GM21390 (cell line): Measurements from ENCODE around the gene ANKRD6.
"Not testable (repeated sequence)": the region's sequence is repeated elsewhere in the genome, so short reads cannot be mapped to it uniquely, and the experiment has no call there.

ENCODE experiments used
- ATAC-seq: cut with Tn5 transposase; IDR thresholded peaks from one replicate; pipeline ENCODE4 v1.9.1; 2021; ENCODE audit not compliant: unreplicated experiment

Gene ANKRD6

GRCh38 chr6:89641581-89641980 is 208.6 kb downstream of the ANKRD6 start:
- ATAC-seq, result not testable (repeated sequence)

DNA sequence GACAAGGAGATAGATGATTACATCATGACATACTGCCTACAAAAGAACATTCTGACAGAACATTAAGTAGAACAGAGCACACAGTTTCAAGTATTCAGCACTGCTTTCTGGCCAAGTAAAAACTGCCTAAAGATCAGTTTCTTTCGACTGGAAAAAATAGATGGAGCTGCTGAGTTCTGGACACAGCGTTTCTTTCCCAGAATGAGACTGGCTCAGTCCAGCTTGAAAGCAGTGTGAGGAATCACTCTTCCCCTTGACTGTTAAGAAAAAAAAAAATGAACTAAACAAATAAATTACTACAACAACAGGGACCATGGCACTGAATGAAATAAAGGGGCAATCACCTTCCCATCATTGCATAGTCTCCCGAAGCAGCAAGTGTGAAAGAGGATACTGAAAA is 210.0 kb downstream of the ANKRD6 start:
- no peak for ATAC-seq

DNA sequence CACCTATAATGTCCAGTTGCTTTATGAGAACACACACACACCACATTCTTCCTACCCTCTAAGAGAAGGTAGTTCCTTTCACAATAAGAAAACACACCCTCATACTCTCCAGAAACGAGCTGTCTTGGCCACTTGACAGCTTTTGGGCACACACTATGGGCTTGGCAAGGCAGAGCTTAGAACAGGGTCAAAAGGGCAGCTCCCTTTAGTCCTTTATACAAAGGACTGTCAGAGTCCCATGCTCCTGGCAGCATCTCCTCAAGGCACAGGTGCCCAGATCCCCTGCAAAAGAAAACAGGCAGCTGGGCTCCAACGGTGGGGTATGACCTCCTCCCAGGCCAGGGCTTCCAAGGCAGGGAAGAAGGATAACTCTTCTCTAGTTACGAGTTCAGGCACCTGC is 210.5 kb downstream of the ANKRD6 start:
- ATAC-seq, result no peak

GRCh38 chr6:89644864-89645263 is 211.9 kb downstream of the ANKRD6 start:
- ATAC-seq, result no peak

DNA sequence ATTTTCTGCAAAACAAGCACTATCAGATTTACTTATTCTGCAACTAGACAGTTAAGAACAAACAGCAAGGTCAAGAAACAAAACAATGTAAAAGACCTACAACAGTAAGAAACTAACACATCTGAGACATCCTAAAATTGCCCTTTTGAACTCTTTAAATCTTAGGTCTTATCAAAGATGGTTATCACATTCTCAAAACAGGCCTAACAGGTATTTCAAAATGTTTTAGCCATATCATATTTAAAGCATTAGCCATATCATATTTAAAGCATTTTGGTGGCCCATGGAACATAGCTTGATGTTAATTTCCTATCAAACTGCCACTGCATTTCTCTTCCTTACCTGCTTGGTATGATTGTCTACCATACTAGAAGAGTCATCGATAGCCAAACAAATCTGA is 216.7 kb downstream of the ANKRD6 start:
- ATAC-seq, result no peak

GRCh38 chr6:89650579-89650978 is 217.6 kb downstream of the ANKRD6 start:
- ATAC-seq, result no peak

GRCh38 chr6:89655122-89655521 is 222.2 kb downstream of the ANKRD6 start:
- no peak for ATAC-seq

DNA sequence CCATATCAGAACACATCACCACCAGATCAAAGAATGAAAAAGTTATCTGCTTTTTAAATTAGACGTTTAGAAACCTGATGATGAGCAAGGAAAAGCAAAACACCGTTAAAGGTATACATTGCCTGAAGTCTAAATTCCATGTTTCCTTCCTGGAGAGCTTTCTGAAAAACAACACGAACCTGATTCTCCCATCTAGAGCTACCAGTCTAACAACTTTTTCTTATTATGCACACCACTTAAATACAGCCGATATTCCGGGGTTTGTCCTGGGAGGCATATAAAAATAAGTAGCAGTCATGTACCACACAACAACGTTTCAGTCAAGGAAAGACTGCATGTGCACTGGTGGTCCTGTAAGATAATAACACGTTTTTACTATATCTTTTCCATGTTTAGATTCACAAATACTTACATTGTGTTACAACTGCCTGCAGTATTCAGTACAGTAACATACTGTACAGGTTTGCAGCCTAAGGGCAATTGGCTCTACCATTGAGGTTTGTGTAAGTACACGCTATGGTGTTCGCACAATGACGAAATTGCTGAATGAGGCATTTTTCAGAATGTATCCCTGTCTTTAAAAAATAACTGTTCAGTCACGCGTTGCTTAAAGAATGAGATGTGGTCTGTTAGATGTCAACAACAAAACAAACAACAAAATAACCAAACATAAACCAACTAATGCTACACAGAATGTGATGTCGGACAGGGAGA is 224.7 kb downstream of the ANKRD6 start:
- no peak for ATAC-seq

- no peak for ATAC-seq
Measured at GRCh38 chr6:89660981-89661380, 228.0 kb downstream of the ANKRD6 start.

- no peak for ATAC-seq
Measured at GRCh38 chr6:89661559-89661958, 228.6 kb downstream of the ANKRD6 start.

DNA sequence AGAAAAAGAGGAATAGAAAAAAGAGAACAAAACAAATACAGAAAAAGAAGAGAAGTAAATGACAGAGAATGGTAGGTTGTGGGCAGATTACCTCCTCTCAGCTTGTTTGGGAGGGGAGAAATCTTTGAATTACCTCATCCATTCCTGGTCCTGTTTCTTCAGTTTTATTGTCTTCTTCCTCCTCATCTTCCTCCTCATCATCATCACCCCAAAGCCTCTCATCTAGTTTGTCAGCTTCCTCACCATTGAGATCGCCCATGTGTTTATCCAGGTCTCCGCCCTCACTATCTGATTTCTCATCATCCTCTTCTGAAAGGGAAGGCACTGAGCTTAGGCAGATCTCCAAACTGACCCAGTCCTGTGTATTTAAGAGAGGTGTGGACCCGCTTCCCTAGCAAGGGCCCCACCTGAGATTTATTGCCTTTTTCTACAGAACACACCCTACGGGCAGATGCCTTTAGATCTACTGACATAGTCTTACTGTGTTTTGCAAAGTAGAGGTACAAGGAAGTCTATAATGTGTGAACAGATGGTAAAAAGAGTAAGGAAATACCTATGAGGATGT is 229.8 kb downstream of the ANKRD6 start:
- no peak for ATAC-seq

- no peak for ATAC-seq
Measured at GRCh38 chr6:89667872-89668556, 235.1 kb downstream of the ANKRD6 start.

GRCh38 chr6:89669002-89669401 is 236.1 kb downstream of the ANKRD6 start:
- ATAC-seq, result no peak

DNA sequence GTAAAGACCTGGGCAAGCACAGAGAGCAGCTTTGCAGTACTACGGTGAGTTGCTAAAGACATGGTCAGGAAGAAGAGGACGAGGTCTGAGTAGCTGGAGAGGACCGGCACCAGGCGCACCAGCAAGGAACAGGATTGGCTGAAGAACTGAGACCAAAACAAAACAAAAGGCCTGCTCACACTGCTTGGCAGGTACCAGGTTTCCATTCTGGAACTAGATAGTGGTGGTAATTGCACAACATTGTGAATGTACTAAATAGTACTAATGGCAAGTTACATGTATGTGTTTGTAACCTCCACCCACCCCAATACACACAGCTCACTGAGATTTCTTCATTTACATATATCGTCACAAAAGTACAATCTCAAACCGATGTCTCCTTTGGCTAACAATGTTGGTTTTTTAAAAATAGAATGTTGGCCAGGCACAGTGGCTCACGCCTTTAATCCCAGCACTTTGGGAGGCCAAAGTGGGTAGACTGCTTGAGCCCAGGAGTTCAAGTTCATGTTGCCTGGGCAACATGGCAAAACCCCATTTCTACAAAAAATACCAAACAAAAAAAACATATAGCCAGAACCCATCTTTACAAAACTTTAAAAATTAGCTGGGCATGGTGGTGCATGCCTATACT is 238.1 kb downstream of the ANKRD6 start:
- no peak for ATAC-seq

DNA sequence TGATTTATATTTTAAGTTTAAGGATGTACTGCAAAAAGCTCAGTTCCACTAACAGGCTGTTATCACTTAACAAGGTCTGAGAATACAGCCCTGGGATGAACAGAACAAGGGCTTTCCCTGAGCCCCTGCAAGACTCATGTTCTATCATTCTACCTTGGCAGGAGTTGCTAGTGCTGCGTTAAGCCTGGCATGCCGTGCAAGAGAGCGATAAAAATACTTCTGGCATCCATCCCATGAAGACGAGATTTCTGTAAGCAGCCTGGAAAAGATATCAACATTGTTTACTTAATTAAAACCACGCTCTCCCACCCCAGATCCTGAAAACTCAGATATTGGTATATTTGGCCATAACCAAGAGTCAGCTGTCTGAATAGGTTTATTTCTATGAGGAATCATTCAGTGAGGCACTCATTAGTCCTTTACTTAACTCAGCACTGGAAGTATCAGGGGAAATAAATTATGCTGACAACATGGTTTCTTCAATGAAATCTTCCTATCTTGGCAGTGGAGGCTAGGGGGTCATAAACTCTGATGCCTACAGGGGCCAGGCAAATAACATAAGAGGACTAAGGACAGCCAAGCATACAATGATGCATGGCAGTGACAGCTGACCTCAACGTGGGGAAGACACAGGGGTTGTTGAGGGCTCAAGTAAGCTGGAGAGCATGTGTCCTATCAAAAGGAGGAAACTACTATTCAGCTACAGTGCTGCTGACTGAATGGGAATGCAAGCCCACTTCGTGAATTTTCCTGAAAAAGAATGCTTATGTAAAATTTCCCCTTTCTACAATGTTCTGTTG is 243.2 kb downstream of the ANKRD6 start:
- no peak for ATAC-seq

- ATAC-seq, result no peak
Measured at GRCh38 chr6:89678531-89678930, 245.6 kb downstream of the ANKRD6 start.

DNA sequence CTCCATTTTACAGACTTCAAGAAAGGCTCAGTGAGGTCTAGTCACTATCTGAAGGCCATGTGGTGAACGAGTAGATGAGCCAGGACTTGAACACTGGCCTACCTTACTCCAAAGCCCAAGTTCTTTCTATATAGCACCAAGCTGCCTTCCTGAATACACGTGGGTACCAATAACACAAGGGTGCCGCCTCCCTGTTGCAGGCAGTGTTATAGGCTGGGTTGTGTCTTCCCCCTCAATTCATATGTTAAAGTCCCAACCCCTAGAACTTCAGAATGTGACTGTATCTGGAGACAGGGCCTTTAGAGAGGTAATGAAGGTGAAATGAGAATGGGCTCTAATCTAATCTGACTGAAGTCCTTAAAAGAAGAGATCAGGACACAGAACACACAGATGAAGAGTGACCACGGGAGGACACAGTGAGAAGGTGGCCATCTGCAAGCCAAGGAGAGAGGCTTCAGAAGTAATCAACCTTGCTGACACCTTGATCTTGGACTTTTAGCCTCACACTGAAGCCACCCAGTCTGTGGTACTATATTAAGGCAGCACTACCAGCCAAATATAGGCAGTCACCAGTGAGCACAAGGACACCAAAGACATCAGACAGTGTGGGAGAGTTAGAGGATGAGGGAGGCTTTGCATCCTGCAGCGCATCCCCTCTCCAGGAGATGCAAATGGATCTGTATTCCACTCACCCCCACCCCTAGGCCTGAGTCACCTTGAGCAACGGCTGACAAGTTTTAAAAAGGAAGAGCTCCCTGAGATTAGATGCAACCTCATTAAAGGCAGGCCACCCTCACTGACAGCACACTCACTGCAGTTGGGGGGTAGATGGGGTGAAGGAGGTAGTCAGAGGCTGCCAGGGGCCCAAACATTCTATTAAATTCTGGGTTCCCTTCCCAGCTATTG is 246.5 kb downstream of the ANKRD6 start:
- no peak for ATAC-seq

GRCh38 chr6:89680150-89680549 is 247.2 kb downstream of the ANKRD6 start:
- ATAC-seq, result no peak

DNA sequence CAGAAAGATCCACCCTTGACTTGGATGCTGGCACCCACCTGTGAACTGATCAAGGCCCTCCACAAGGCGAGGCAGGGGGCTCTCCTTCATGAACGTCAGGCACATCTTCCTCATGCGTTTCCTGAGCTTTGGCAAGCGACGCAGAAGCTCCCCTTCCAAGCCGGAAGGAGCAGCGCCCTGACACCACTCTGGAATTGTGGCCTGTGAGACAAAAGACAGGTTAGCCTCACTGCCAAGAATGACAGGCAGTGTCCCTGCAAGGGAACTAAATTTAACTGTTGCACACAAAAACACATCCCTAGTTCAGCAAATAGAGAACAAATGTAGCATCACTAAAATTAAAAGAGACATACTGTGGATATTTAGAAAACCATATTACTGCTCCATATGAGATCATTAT is 247.6 kb downstream of the ANKRD6 start:
- no peak for ATAC-seq

GRCh38 chr6:89681983-89682564 is 249.1 kb downstream of the ANKRD6 start:
- no peak for ATAC-seq
